ENCODE measurements around the gene FGF13.

FGF13 gene

GRCh38 chrX:138711399-138712347, at the start of gene FGF13:
Gene FGF13 (minus strand): TSS chrX:138711717. CDS start chrX:138711003, 714 bp downstream.
- DNase-seq: no peak

DNA sequence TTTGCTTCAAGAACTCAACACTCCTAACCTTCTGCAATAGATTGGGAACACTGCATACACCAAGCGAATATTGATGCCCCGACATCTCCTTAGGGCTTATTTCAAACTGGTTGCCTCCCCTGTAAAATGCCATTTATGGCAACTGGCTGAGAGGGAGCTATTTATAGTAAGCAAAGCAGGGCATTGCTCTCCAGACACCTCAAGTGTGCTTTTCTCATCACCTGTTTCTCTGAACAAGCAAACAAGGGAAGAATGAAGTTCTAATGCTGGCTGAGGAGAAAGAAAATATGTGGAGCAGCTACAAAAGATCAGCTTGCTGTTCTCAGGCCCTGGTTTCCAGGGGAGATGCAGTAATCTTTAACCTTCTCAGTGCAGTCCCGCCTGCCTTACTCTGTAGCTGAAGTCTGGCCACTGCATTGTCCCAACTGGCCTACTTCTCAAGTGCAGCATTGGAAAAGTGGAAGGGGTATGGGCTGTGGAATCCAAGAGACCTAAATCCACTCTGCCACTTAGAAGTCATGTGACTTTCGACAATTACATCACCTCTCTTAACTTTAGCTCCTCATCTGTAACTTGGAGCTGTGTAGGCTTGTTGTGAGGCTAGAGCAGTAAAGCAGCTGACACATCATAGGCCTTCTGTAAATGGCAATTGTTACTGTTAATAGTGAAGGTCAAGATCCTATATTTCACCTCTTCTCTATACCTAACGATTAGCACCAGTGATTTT, 47.9 kb upstream of the FGF13 start:
- DNase-seq: no peak

DNA sequence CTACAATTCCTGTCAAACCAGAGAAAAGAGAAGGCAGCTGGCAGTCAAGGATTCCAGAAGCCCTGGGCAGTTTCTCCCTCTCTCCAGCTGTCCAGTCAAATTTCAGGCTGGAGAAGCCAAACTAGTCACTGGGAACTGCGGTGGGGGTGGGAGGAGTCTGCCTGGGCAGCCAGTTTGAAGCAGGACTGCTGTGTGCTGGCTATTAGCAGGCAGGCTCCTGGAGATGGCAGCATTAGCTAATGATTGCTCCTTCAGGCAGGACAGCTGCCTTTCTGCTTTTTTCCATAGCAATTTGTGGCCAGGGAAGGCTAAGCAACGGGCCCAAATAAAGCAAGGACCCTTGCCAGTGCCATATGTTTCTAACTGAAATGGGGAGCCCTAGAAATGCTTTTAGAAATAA, 44.7 kb upstream of the FGF13 start:
- DNase-seq: no peak

DNA sequence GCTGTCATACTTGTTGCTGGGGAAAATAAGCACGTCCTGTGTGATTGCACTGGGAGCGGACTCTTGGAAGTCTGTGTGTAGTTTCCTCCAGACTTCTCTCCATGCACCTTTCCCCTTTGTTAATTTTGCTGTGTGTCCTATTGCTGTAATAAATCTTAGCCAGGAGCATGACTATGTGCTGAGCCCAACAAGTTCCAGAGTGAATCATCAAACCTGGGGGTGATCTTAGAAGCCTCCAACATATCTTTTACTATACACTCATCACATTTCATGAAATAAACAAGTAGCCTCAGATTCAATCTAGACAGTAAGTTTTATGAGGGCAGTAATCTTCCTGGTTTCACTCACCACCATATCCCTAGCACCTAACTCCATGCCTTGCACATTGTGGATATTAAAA, 43.3 kb upstream of the FGF13 start:
- DNase-seq: no peak

DNA sequence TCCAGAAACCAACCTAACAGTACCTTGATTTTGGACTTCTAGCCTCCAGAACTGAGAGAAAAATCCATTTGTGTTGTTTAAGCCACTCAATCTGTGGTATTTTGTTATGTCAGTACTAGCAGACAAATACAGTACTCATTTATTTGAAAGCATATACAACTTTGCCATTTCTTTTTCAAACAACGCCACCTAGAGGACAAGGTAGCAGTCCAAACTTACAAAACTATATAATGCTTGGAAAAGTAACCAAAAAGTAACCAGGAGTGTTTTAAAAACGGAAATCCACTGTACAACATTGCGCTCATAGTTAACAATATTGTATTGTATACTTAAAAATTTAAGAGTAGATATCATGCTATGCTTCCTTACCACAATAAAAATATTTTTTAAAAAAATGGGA, 37.0 kb upstream of the FGF13 start:
- no peak for DNase-seq

DNA sequence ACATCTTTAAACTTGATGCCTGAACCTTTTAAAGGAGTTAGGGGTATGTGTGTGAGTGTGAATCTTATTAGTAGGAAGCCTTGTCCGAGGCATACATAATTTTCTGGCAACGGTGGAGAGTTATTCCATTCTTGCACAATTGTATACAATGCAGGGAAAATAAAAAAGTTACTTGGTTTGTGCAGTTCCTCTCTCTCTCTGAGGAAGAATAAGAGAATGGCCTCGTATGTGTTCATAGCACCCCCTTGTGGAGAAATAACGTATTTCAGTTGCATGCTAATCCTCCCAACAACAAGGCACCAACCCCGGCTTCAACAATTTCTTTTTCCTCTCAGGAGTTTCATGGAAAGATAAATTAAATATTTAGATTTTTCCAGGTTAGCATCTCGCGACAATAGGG, 33.7 kb upstream of the FGF13 start:
- DNase-seq: peak; percentile 45

DNA sequence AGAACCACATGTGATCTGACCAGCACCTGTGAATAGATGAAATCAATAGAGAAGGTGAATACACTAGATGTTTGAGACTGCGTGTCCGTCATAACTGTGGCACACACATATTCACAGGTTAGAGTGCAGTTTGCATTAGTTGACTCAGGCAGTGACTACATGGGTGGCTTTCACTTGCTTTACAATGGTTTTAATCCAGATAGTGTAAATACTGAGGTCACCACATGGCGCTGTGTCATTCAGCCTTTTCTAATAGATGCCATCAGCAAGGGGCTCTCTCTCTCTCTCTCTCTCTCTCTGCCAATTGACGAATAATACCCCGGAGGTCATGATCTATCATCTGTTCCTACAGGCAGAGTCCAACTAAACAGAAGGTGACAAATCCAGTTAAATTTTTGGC, 30.7 kb upstream of the FGF13 start:
- DNase-seq: no peak

- DNase-seq: no peak
Measured at GRCh38 chrX:138740341-138740740, 28.8 kb upstream of the FGF13 start.

DNA sequence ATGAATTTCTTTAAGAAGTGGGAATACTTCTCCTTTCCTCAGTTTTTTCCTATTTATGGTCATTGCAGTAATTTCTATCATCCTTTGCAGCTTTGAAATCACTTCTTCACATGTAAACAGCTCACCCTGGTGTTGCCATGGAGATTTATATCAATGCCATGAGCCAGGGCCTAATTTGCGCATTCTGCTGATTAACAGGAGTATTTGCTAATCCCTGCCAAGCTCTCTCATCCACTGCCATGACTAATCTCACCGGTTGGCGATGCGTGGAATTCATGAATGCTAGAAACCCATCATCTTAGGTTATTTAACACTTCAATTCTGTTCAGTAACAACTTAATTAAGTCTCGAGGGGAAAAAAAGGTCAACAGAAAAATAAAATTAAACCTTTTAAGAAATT, 11.8 kb upstream of the FGF13 start:
- DNase-seq: no peak

- DNase-seq: no peak
Measured at GRCh38 chrX:138719396-138719795, 7.9 kb upstream of the FGF13 start.

- no peak for DNase-seq
Measured at GRCh38 chrX:138718941-138719340, 7.4 kb upstream of the FGF13 start.

DNA sequence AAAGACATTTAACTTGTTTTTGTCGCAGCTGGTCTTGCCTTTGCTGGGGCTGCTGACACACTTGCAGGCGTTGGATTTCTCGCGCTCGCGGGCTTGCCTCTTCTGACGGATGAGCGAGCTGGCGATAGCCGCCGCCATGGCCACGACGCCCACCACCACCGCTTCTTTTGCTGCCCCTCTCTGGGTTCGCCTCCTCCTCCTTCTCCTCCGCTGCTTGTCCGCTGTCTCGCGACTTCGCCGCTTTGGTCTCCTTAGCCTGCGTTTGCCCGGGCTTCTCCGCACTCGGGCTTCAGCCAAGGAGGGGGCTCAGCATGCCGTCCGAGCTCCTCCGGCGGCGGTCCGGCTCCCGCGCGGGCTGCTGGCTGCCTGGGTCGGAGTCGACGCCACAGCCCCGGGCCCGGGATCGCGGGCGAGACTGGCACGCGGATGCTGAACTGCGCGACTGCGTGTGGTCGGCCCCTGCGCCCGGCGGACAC, 613 bp downstream of the FGF13 start:
- DNase-seq: no peak

DNA sequence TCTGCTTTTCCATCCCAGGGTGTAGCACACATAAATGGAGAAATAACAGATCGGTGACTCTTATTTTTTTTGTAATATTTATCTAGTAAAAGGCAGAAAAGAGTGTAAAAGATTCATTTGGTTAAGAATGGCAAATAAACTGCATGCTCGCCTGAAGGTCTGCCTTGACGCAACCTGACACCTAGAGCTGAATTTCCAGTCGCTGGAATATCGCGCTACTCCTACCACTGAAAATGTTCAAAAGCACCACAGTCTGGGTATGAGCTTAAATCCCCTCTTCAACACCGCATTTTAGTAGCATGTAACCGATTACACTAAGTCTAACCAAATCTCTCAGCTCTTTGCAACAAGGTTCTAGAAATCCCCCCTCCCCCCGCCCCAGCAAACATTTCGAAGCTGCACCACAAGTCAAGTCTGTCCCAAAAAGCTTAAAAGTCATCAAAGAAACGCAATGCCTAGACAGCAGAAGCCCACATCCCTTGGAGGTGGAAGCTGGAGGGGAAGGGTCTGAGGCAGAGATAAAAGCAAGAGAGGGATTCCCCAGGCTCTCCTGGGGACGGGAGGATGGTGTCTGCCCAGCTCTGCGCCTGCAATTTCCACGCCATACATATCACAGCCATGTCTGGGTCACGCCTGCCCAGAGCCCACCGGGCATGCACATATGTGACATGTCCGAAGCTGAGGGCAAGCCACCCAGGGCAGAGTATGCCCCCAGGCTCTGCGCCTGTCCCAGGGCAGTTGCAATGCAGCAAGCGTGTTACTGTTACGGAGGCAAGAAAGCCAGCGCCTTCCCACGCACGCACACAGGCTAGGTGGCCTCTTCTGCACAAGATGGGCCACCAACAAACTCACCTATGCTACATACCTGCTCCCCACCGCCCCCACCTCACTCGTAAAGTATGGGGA, 1.4 kb downstream of the FGF13 start:
- DNase-seq: no peak

DNA sequence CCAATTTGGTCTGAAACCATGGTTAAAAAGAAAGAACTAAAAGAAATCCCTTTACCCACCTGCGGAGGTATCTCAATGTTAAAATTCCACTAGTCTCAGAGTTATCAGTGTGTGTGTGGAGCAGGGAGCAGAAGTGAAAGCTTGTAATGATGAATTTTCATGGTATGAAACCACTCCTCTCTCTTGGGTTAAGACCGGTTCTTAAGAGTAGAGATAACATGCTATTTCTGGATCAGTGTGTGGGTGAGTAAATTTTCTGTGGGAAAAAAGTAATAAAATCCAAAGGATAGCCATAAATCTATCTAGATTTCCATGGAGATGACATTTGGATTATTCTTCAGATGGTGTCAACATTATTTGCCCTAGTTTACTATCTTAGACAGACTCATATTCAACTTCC, 3.2 kb downstream of the FGF13 start:
- no peak for DNase-seq

DNA sequence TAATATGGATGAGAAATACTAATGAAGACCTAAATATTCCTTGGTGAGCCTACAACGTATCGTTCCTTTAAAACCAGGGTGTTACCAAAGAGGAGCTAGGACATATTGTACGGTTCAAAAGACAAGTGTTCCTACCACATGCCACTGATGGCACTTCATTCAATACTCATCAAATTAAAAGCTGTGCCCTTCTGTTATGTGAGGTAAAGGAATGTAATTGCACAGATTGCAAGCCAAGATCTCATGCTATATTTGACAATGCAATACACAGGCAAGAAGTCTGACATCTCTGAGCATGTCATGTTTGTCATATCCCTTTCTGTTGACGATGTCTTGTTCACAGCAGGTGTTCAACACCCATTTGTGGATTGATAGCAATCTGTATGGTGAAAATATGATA, 6.9 kb downstream of the FGF13 start:
- DNase-seq: no peak

DNA sequence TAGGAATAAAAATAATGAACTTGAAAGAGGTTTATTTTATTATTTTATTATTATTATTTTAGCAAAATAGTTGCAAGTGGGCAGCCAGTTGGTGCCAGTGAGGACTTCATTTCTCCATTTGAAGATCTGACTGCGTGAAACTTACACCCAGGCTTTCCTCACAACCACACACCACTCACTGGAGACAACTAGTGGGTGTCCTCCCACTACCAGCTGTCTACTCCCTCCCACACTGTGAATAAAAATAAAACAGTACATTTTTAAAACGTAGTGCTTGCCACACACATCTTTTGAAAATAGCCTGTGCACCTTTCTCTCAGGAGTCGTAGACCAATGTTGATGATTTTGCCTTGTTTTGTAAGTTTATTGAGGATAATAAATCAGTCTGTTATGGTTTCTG, 7.4 kb downstream of the FGF13 start:
- no peak for DNase-seq

- DNase-seq: no peak
Measured at GRCh38 chrX:138692591-138692990, 18.9 kb downstream of the FGF13 start.

DNA sequence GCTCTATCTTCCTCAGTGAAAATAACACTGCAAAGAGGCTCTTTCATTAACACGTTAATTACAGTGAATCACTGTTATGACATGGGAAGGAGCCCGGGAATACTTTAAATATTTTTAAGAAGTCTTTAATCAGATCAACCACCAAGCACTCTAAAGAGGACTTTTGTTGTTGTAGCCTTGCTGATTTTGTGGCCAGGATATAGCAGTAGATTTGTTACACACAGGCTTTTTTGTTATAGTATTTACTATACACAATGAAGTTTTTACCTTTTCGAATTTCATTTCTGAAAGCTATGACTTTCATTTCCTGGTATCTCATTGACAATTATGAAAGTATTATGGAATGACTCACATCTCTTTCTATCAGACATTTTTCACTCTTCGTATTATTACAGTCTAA, 20.3 kb downstream of the FGF13 start:
- no peak for DNase-seq

DNA sequence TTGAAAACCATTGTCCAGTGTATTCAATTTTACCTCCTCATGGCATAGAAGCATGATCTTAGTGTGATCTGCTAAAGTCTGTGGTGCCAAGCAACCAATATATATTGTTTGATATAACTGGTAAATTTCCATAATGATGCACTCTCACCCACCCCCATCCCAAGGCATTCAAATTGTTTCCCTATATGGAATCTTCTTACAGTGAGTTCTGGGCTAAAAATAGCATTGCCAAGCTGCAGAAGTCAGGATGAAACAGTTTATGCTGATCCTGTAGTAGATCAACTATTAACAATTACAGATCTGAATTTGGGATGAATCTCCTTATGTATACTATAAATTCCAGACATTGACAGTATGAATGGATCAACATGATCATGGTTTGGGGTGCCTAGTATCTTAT, 20.9 kb downstream of the FGF13 start:
- DNase-seq: no peak

DNA sequence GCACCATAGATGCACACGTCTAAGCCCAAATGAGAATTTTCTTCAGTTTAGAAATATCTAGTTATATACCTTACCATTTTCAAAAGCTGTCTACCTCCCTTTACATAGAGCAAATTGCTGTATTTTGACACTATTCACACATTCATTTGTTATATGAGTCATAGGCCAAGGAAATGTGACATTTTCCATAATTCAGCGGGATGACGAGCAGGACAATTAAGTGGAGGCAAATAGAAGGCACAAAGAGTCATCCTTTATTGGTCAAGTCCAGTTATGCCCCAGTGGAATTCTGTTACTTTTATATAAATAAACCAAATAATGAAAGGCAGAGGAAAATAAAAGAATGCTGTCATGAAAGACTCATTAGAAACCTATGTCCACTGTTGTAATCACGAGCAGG, 27.9 kb downstream of the FGF13 start:
- no peak for DNase-seq

- no peak for DNase-seq
Measured at GRCh38 chrX:138669693-138670092, 41.8 kb downstream of the FGF13 start.

- DNase-seq: no peak
Measured at GRCh38 chrX:138664466-138664865, 47.1 kb downstream of the FGF13 start.

DNA sequence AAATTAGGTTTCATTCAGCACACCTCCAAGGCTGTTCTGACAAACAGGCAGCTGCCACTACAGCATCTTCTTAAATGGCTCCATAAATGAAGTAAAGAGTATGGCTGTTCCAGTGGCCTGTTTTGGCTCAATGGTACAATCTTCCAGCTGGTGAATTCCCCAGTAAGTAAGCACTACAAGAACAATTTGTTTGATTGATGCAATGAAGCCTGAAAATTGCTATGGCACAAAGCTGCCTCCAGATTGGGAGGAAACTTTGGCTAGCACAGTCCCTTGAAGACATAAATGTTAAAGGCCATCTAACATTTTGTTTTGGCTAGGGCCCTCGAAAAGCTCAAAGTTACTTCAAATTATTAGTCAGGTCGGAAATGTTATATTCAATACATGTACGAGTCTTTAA, 47.5 kb downstream of the FGF13 start:
- no peak for DNase-seq

Data from inflammatory macrophage treated with lipopolysaccharide for 4 hours (primary cell).